Cardiac fibroblast (primary cell): ENCODE results near the gene DEFB129.
A peak's percentile ranks its signal among the peaks of the same experiment; 100 is the strongest.
"Not testable (repeated sequence)": the region's sequence is repeated elsewhere in the genome, so short reads cannot be mapped to it uniquely, and the experiment has no call there.

Source experiments
- DNase-seq, 2 donors: peaks; one replicate each; pipeline versions ENCODE4 v3.0.0 to v3.0.0-alpha.2; 2010; ENCODE audit warnings: low read depth in 2 of 2
- H3K4me3 ChIP-seq, 2 donors: replicated peaks in 1 of 2; 1 replicate in 1 of 2; 2 replicates in 1 of 2; pipeline ENCODE4 v1.5.1; 2011; ENCODE audit warnings: low read depth in 2 of 2, low read length in 2 of 2, mild to moderate bottlenecking in 2 of 2, moderate library complexity in 1 of 2
- CTCF ChIP-seq: IDR thresholded peaks from one replicate; pipeline ENCODE4 v1.5.1; 2011; ENCODE audit warnings: low read depth, mild to moderate bottlenecking, low read length, inconsistent platforms

DEFB129 gene

GRCh38 chr20:251354-251753 lies 24.3 kb downstream of the DEFB129 start:
- DNase-seq: no peak
- no peak for TF ChIP-seq CTCF

GRCh38 chr20:252801-253200 lies 25.7 kb downstream of the DEFB129 start:
- H3K4me3 ChIP-seq: no peak overlapping the region
- TF ChIP-seq CTCF: no peak
- no peak for DNase-seq

More at GRCh38 chr20:251354-251753, 24.3 kb downstream of the DEFB129 start:
- H3K4me3 ChIP-seq: no peak overlapping the region

GRCh38 chr20:253447-253846 lies 26.4 kb downstream of the DEFB129 start:
- DNase-seq, H3K4me3 ChIP-seq: not testable (repeated sequence)

- TF ChIP-seq CTCF: no peak
- no peak for DNase-seq
- H3K4me3 ChIP-seq: no peak within 1 kb of the TSS
These were observed 30.4 kb downstream of the DEFB129 start, which contains the start of gene DEFB132 for GRCh38 chr20:257419-257818. TSS of gene DEFB132 (plus strand) at chr20:257724. CDS start at chr20:257779, 55 bp downstream.

GRCh38 chr20:258269-258858 lies 31.3 kb downstream of the DEFB129 start:
- no peak for DNase-seq
- H3K4me3 ChIP-seq: no peak overlapping the region
- no peak for TF ChIP-seq CTCF

- H3K4me3 ChIP-seq: no peak overlapping the region
- TF ChIP-seq CTCF: peak; percentile 28
- DNase-seq: peak; percentile 32 to 46
These were observed 31.9 kb downstream of the DEFB129 start for GRCh38 chr20:258963-259362.

- no peak for DNase-seq
- TF ChIP-seq CTCF: no peak
- H3K4me3 ChIP-seq: no peak overlapping the region
These were observed 32.9 kb downstream of the DEFB129 start for GRCh38 chr20:259981-260380.
